DMS79 treated with DMSO at 0.1 percent for 48 hours (cell line): ENCODE results near the gene IRF7.

ENCODE experiments used
- DNase-seq: peaks from one replicate; lab custom pipeline; 2025; lab: John Stamatoyannopoulos, UW

IRF7 gene

GRCh38 chr11:607971-608659 is 7.6 kb downstream of the IRF7 start:
- DNase-seq: no peak

GRCh38 chr11:607020-607780 is 8.6 kb downstream of the IRF7 start:
- no peak for DNase-seq

- no peak for DNase-seq
These were observed 9.5 kb downstream of the IRF7 start for GRCh38 chr11:606245-606644.

- DNase-seq: no peak
These were observed 10.2 kb downstream of the IRF7 start for GRCh38 chr11:605286-606129.

- DNase-seq: no peak
These were observed 12.6 kb downstream of the IRF7 start for GRCh38 chr11:603154-603553.

- DNase-seq: no peak
These were observed 14.0 kb downstream of the IRF7 start for GRCh38 chr11:601573-602245.

GRCh38 chr11:598005-598680 is 17.6 kb downstream of the IRF7 start:
- no peak for DNase-seq

GRCh38 chr11:597166-597725 is 18.5 kb downstream of the IRF7 start:
- DNase-seq: no peak

- DNase-seq: no peak
These were observed 19.4 kb downstream of the IRF7 start for GRCh38 chr11:596374-596773.

GRCh38 chr11:595400-595799 is 20.4 kb downstream of the IRF7 start:
- no peak for DNase-seq

GRCh38 chr11:593347-593746 is 22.4 kb downstream of the IRF7 start:
- DNase-seq: no peak

- no peak for DNase-seq
These were observed 22.8 kb downstream of the IRF7 start for GRCh38 chr11:592918-593317.

GRCh38 chr11:592501-592900 is 23.2 kb downstream of the IRF7 start:
- no peak for DNase-seq

GRCh38 chr11:590997-591396 is 24.8 kb downstream of the IRF7 start:
- DNase-seq: no peak

- DNase-seq: no peak
These were observed 26.0 kb downstream of the IRF7 start for GRCh38 chr11:589798-590197.

GRCh38 chr11:587978-588380 is 27.8 kb downstream of the IRF7 start:
- no peak for DNase-seq

GRCh38 chr11:587546-587945 is 28.2 kb downstream of the IRF7 start:
- DNase-seq: no peak

GRCh38 chr11:586376-587316 is 29.1 kb downstream of the IRF7 start:
- no peak for DNase-seq

GRCh38 chr11:584287-584686 is 31.5 kb downstream of the IRF7 start:
- DNase-seq: no peak

GRCh38 chr11:581752-582151 is 34.0 kb downstream of the IRF7 start:
- DNase-seq: no peak
